ENCODE results near the gene LMTK2.

The LMTK2 gene

GRCh38 chr7:98136423-98136822, 29.8 kb downstream of the LMTK2 start:
- no peak overlapping the region for H3K27ac Mint-ChIP-seq
- no peaks in the 10 kb centered on the region for H3K9me3 Mint-ChIP-seq
- H3K27me3 Mint-ChIP-seq (ENCODE audit: low read depth) = peaks cover 14% of the 10 kb centered on the region
- H3K4me3 Mint-ChIP-seq = no peak overlapping the region
- peaks cover 26% of the 10 kb centered on the region for H3K4me1 Mint-ChIP-seq (ENCODE audit: low read depth)
- H3K36me3 Mint-ChIP-seq (ENCODE audit: low read depth) = peaks cover 12% of the 10 kb centered on the region
- DNase-seq (ENCODE audit: low spot score) = no peak

- Mint-ChIP-seq H3K9me3 (no peaks in the 10 kb centered on the region), H3K36me3 (ENCODE audit: low read depth) (peaks cover 16% of the 10 kb centered on the region), H3K4me1 (ENCODE audit: low read depth) (peaks cover 20% of the 10 kb centered on the region), H3K27ac (no peak overlapping the region), H3K4me3 (no peak overlapping the region), H3K27me3 (ENCODE audit: low read depth) (peaks cover 14% of the 10 kb centered on the region)
- DNase-seq (ENCODE audit: low spot score) = no peak
These were observed 30.6 kb downstream of the LMTK2 start for GRCh38 chr7:98137134-98137825.

GRCh38 chr7:98137826-98138151, 31.1 kb downstream of the LMTK2 start:
- Mint-ChIP-seq H3K27ac (no peak overlapping the region), H3K4me1 (ENCODE audit: low read depth) (peaks cover 15% of the 10 kb centered on the region), H3K27me3 (ENCODE audit: low read depth) (peaks cover 14% of the 10 kb centered on the region), H3K36me3 (ENCODE audit: low read depth) (peaks cover 16% of the 10 kb centered on the region), H3K9me3 (no peaks in the 10 kb centered on the region), H3K4me3 (no peak overlapping the region)
- DNase-seq (ENCODE audit: low spot score) = no peak

DNA sequence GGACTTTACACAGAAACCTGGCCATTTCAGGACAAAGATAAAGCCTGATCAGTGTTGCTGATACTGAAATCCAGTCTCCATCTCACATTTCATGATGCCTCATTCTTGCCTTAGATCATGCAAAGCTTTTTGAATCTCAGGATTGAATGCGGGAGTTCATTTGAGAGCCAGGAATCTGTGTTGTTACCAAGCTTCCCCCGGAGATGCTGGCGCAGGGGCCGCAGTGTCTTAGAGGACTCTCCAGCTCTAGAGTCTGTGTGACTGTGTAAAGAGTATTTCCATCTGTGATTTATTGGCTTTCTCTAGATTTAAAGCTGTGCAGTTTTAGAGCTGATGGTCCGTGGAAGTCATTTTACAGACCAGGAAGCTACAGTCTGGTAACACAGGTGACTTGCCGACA, 32.0 kb downstream of the LMTK2 start:
- H3K9me3 Mint-ChIP-seq = no peaks in the 10 kb centered on the region
- H3K27me3 Mint-ChIP-seq (ENCODE audit: low read depth) = peaks cover 11% of the 10 kb centered on the region
- H3K4me3 Mint-ChIP-seq = no peak overlapping the region
- H3K4me1 Mint-ChIP-seq (ENCODE audit: low read depth) = peaks cover 6% of the 10 kb centered on the region
- H3K36me3 Mint-ChIP-seq (ENCODE audit: low read depth) = peaks cover 20% of the 10 kb centered on the region
- no peak for DNase-seq (ENCODE audit: low spot score)
- H3K27ac Mint-ChIP-seq = no peak overlapping the region

- no peak for DNase-seq (ENCODE audit: low spot score)
- H3K36me3 Mint-ChIP-seq (ENCODE audit: low read depth) = peaks cover 37% of the 10 kb centered on the region
- no peak overlapping the region for H3K4me3 Mint-ChIP-seq
- no peaks in the 10 kb centered on the region for H3K27me3 Mint-ChIP-seq (ENCODE audit: low read depth)
- H3K9me3 Mint-ChIP-seq = peaks cover 6% of the 10 kb centered on the region
- no peak overlapping the region for H3K27ac Mint-ChIP-seq
- H3K4me1 Mint-ChIP-seq (ENCODE audit: low read depth) = no peaks in the 10 kb centered on the region
These were observed 36.0 kb downstream of the LMTK2 start for GRCh38 chr7:98142658-98143057.

DNA sequence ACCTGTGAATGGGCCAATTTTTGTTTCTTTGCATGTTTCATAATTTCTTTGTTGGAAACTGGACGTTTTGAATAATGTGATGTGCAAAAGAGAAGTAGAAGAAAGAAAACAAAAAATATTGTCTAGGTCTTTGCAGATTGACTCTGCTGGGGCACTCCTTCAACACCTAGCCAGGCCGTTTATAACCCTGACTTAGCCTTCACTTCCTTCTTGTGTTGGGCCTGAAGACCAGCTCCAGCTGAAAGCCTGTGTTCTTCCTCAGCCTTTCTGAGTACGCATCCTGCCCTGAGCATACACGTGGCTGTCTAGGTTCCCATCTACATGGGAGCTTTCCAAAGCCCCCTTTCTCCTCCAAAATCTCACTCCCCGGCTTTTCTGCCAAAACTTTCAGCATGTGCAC, 41.9 kb downstream of the LMTK2 start:
- no peaks in the 10 kb centered on the region for H3K27me3 Mint-ChIP-seq (ENCODE audit: low read depth)
- peaks cover 22% of the 10 kb centered on the region for H3K36me3 Mint-ChIP-seq (ENCODE audit: low read depth)
- no peak overlapping the region for H3K27ac Mint-ChIP-seq
- H3K4me3 Mint-ChIP-seq = no peak overlapping the region
- H3K9me3 Mint-ChIP-seq = peaks cover 6% of the 10 kb centered on the region
- no peak for DNase-seq (ENCODE audit: low spot score)
- H3K4me1 Mint-ChIP-seq (ENCODE audit: low read depth) = no peaks in the 10 kb centered on the region

DNA sequence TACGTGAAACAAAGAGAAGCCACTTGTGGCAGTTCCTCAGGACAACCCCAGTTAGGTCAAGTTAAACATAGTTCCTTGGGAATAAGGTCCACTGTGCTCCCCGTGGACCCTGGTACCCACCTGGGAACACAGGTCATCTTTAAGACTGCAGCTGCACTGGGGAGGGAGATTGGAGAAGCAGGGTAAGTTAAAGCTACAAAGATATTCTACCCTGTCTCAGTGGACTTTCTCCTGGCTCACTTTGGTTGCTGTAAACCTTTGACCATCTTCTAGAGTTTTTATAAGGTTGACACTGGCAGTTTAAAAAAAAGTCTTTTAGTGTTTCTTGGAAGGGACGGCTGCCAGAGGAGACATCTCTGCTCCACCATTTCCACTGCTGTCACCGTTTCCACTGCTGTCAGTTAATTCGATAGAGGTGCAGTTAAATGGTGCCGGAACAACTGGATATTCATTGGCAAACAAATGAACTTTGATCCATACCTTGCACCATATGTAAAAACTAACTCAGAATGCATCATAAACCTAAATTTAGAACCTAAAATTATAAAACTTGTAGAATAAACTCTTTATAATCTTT, 42.5 kb downstream of the LMTK2 start:
- Mint-ChIP-seq H3K36me3 (ENCODE audit: low read depth) (peaks cover 23% of the 10 kb centered on the region), H3K9me3 (peaks cover 6% of the 10 kb centered on the region), H3K27me3 (ENCODE audit: low read depth) (no peaks in the 10 kb centered on the region), H3K27ac (no peak overlapping the region), H3K4me1 (ENCODE audit: low read depth) (no peaks in the 10 kb centered on the region), H3K4me3 (no peak overlapping the region)
- no peak for DNase-seq (ENCODE audit: low spot score)

DNA sequence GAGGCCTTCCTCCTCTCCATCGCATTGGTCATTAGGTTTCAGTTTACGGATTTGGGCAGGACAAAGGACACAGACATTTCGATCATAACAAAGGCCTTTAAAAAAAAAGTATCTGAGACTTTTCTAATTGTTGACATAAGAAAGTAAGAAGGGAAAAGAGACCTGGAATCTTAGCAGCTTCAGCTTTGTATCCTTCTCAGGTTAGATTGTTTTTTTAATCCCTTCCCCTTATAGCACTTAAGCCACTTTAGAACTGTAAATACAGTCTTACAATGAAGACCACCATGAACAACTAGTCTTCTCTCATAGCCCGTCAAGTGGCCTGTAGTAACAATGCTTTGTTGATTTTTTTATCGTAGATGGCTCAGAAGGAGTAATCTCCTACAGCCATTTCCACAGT, 45.2 kb downstream of the LMTK2 start:
- Mint-ChIP-seq H3K4me1 (ENCODE audit: low read depth) (no peaks in the 10 kb centered on the region), H3K27ac (no peak overlapping the region), H3K36me3 (ENCODE audit: low read depth) (peaks cover 25% of the 10 kb centered on the region), H3K27me3 (ENCODE audit: low read depth) (no peaks in the 10 kb centered on the region), H3K4me3 (no peak overlapping the region), H3K9me3 (no peaks in the 10 kb centered on the region)
- DNase-seq (ENCODE audit: low spot score) = no peak

DNA sequence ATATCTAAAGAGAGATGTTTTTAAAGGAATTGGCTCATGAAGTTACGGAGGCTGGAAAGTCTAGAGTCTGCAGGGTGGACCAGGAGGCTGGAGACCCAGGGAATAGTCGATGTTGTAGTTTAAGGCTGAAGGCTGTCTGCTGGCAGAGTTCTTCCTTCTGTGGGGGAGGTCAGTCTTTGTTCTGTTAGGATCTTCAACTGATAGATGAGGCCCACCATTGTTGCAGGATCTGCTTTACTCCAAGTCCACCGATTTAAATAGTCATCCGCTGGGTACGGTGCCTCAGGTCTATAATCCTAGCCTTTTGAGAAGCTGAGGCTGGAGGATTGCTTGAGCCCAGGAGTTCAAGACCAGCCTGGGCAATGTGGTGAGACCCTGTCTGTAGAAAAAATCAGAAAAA, 50.0 kb downstream of the LMTK2 start:
- Mint-ChIP-seq H3K27me3 (ENCODE audit: low read depth) (no peaks in the 10 kb centered on the region), H3K4me3 (no peak overlapping the region), H3K36me3 (ENCODE audit: low read depth) (peaks cover 29% of the 10 kb centered on the region), H3K27ac (no peak overlapping the region), H3K4me1 (ENCODE audit: low read depth) (no peaks in the 10 kb centered on the region), H3K9me3 (no peaks in the 10 kb centered on the region)
- DNase-seq (ENCODE audit: low spot score) = no peak

- H3K27me3 Mint-ChIP-seq (ENCODE audit: low read depth) = no peaks in the 10 kb centered on the region
These were observed 51.1 kb downstream of the LMTK2 start for GRCh38 chr7:98157761-98158160.

GRCh38 chr7:98162758-98163157, 56.1 kb downstream of the LMTK2 start:
- Mint-ChIP-seq H3K4me3 (no peak overlapping the region), H3K36me3 (ENCODE audit: low read depth) (peaks cover 4% of the 10 kb centered on the region), H3K27me3 (ENCODE audit: low read depth) (no peaks in the 10 kb centered on the region), H3K27ac (no peak overlapping the region), H3K4me1 (ENCODE audit: low read depth) (no peaks in the 10 kb centered on the region), H3K9me3 (no peaks in the 10 kb centered on the region)
- no peak for DNase-seq (ENCODE audit: low spot score)

More at GRCh38 chr7:98157761-98158160, 51.1 kb downstream of the LMTK2 start:
- Mint-ChIP-seq H3K27ac (no peak overlapping the region), H3K4me3 (no peak overlapping the region), H3K36me3 (ENCODE audit: low read depth) (peaks cover 28% of the 10 kb centered on the region), H3K4me1 (ENCODE audit: low read depth) (no peaks in the 10 kb centered on the region), H3K9me3 (no peaks in the 10 kb centered on the region)
- no peak for DNase-seq (ENCODE audit: low spot score)

GRCh38 chr7:98163269-98163668, 56.6 kb downstream of the LMTK2 start:
- Mint-ChIP-seq H3K36me3 (ENCODE audit: low read depth) (peaks cover 3% of the 10 kb centered on the region), H3K27ac (no peak overlapping the region)

DNA sequence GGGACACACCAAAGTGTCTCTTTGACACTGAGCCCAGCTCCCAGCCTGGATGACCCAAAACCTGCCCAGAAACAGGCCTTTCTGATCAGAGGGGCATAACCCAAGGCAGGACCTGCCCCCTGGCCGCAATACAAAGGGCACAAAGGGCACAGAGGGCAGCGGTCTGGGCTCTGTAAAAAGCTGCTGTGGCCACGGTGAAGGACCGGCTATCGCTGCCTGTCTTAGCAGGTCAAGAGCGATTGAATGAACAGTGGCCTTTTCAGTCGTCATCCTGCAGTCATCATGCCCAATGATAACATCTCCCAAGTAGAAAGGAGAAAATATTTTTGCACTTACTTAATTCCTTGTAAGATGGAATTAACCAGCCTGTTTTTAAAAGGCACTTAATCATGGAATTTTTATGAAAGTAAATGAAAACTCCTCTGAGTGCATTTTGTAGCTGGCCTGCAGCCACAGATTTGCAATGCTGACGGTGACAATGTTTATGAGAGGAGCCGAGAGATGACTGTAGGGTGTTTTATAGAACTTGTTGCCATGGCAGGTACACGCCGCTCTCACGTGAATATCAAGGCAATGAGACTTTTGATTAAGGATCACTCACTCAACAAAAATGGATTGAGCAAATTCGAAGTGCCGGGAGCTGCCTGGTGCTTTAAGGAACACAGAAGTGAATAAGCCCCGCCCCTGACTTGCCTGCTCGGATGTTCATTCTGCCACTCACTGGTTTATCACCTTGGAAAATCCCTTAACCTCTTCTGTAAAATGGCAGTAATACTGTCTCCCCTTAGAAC, 57.2 kb downstream of the LMTK2 start:
- Mint-ChIP-seq H3K4me3 (no peak overlapping the region), H3K27ac (no peak overlapping the region), H3K4me1 (ENCODE audit: low read depth) (no peaks in the 10 kb centered on the region), H3K36me3 (ENCODE audit: low read depth) (peaks cover 3% of the 10 kb centered on the region), H3K9me3 (no peaks in the 10 kb centered on the region), H3K27me3 (ENCODE audit: low read depth) (no peaks in the 10 kb centered on the region)
- DNase-seq (ENCODE audit: low spot score) = no peak

More at GRCh38 chr7:98163269-98163668, 56.6 kb downstream of the LMTK2 start:
- no peaks in the 10 kb centered on the region for H3K27me3 Mint-ChIP-seq (ENCODE audit: low read depth)
- no peak for DNase-seq (ENCODE audit: low spot score)
- no peaks in the 10 kb centered on the region for H3K9me3 Mint-ChIP-seq
- no peak overlapping the region for H3K4me3 Mint-ChIP-seq
- H3K4me1 Mint-ChIP-seq (ENCODE audit: low read depth) = no peaks in the 10 kb centered on the region

DNA sequence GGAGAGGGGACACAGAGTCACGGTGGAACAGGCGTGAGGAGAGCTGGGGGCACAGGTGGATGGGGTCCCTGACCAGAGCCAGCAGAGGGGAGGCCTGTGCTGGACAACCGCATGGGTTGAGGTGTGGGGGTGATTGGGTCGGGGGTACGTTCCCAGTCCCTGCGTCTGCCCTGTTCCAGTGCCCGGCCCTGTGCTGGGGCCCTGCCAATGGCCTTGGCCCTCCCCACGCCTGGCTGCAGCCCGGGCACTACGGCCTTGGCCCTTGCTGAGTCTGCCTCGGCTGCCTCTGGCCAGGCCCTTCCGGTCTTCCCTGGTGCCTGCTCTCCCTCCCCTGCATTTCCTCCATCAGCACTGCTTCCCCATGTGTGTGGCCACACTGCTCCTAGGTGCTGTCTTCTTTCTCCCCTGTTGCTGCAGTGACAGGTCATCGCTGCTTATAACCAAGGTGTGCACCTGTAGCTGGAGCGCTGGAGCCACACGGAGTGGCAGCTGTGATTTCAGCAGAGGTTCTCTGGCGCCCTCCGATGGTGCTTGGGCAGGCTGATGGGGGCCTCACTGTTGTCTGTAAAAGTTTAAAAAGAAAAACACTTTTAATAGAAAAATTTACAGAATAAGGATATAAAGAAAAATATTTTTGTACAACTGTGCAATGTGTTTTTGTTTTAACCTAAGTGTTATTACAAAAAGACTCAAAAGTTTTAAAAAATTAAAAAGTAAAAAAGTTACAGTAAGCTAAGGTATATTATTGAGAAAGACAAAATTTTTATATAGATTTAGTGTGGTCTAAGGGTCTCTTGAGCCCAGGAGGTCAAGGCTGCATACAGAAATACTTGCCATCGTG, 59.4 kb downstream of the LMTK2 start:
- DNase-seq (ENCODE audit: low spot score) = no peak
- Mint-ChIP-seq H3K36me3 (ENCODE audit: low read depth) (no peaks in the 10 kb centered on the region), H3K9me3 (no peaks in the 10 kb centered on the region), H3K27me3 (ENCODE audit: low read depth) (no peaks in the 10 kb centered on the region), H3K4me3 (no peak overlapping the region), H3K4me1 (ENCODE audit: low read depth) (no peaks in the 10 kb centered on the region), H3K27ac (no peak overlapping the region)
